ENCODE measurements around the gene WDFY4. TPM values are rescaled to one million over a fixed set of nuclear protein-coding genes. Genes with fewer than 3 reads are reported as not detected.
A peak's percentile ranks its signal among the peaks of the same experiment; 100 is the strongest.

Gene WDFY4
- total RNA-seq, 1 donor from 2014 or later = 26.5 TPM

- ATAC-seq = no peak
- DNase-seq = no peak
- intact Hi-C loops (cut with DNase I) = no loop called here
Measured at GRCh38 chr10:49005270-49005669, 320.6 kb downstream of the WDFY4 start.

DNA sequence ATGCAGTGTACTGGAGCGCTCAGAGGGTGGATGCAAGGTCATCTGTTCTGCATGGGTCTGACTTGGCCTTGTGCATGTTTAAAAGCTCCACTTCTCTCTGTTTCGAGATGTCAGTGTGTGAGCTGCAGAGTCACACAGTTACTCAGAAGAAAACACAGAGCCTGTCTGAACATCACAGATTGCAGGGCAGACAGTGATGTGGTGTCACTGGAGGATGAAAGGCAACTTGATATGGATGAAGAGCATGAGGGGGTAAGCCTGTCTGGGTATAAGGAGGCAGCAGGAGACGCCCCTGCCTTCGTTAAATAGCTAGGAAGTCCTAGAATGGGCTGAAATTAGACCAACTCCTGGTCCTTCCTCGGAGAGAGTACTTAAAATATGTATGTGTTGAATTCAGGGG lies 322.5 kb downstream of the WDFY4 start:
- TF ChIP-seq CTCF (IDR thresholded peaks at IDR 0.05) = no peak
- Histone ChIP-seq H3K9me3 (no peaks in the 10 kb centered on the region), H3K36me3 (no peaks in the 10 kb centered on the region), H3K27me3 (no peaks in the 10 kb centered on the region), H3K27ac (no peak overlapping the region), H3K4me3 (no peak overlapping the region), H3K4me1 (peaks cover 10% of the 10 kb centered on the region)
- DNase-seq (no peak), ATAC-seq (no peak)
- intact Hi-C loops (cut with DNase I) = no loop called here

More at GRCh38 chr10:49005270-49005669, 320.6 kb downstream of the WDFY4 start:
- H3K4me3 ChIP-seq = no peak overlapping the region
- no peaks in the 10 kb centered on the region for H3K9me3 ChIP-seq
- no peak for TF ChIP-seq CTCF (IDR thresholded peaks at IDR 0.05)
- no peaks in the 10 kb centered on the region for H3K36me3 ChIP-seq
- H3K4me1 ChIP-seq = peaks cover 9% of the 10 kb centered on the region
- H3K27me3 ChIP-seq = no peaks in the 10 kb centered on the region
- no peak overlapping the region for H3K27ac ChIP-seq

DNA sequence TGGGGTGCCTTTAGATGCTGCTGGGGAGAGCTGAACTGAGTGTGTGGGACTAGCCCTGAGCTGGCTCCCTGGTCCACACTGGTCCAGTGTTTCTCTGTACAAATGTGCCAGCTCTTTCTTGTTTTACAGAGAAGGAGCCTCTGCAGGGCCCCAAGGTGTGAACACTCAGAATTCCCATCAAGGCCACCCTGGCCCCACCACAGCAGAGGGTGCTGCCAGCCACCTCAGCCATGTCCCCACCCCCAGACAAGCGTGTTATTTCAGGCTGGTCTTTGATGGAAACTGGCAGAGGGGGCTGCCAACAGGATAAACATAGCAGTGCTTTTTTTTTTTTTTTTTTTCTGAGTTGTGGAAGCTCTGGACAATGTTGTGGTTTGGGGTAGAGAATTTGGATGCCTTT lies 323.4 kb downstream of the WDFY4 start:
- Histone ChIP-seq H3K9me3 (no peaks in the 10 kb centered on the region), H3K36me3 (no peaks in the 10 kb centered on the region), H3K27ac (peak overlapping the region; percentile 63), H3K27me3 (no peaks in the 10 kb centered on the region), H3K4me1 (peaks cover 10% of the 10 kb centered on the region), H3K4me3 (no peak overlapping the region)
- no peak for TF ChIP-seq CTCF (IDR thresholded peaks at IDR 0.05)
- DNase-seq (peak; percentile 36), ATAC-seq (no peak)
- intact Hi-C loops (cut with DNase I) = no loop called here

DNA sequence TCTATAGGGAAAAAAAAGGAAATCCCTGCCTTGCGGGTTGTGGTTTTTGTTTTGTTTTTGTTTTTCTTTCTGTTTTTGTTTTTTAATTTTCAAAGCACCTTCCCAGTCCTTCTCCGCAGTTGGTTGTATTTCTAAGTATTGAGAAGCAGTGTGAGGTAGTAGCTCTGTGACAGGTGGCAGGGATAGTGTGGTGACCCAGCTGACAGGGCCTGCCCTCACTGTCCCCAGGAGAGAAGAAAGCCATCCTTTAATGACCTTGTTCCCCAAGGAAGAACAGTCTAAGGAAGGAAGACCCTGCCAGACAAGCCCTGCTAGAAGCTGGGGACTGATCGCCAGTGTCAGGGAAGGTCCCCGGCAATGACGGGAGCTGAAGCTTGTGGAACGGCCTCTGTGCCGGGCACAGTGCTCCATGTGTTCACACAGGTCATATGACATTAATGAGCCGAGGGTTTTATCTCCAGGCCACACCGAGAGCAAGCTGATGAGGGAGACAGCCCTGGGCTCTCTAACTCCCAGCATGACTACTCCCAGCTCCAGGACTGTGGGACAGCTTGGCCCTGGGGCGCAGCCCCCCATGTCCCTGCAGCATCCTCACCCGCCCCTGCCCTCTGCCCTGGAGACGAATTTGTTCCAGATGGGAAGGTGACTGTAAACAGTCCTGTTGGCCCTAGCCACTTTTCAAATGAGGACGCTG lies 324.0 kb downstream of the WDFY4 start:
- peak; percentile 48 for DNase-seq
- H3K9me3 ChIP-seq = no peaks in the 10 kb centered on the region
- no peaks in the 10 kb centered on the region for H3K27me3 ChIP-seq
- H3K27ac ChIP-seq = peak overlapping the region; percentile 63
- H3K36me3 ChIP-seq = no peaks in the 10 kb centered on the region
- H3K4me1 ChIP-seq = peaks cover 10% of the 10 kb centered on the region
- ATAC-seq = peak; percentile 13
- TF ChIP-seq CTCF (IDR thresholded peaks at IDR 0.05) = no peak
- no peak overlapping the region for H3K4me3 ChIP-seq
- intact Hi-C loops (cut with DNase I) = no loop called here

GRCh38 chr10:49009199-49009979 lies 324.7 kb downstream of the WDFY4 start:
- DNase-seq (no peak), ATAC-seq (no peak)
- Histone ChIP-seq H3K4me3 (no peak overlapping the region), H3K27me3 (no peaks in the 10 kb centered on the region), H3K9me3 (no peaks in the 10 kb centered on the region), H3K4me1 (peaks cover 10% of the 10 kb centered on the region), H3K36me3 (no peaks in the 10 kb centered on the region), H3K27ac (peak overlapping the region; percentile 63)
- no peak for TF ChIP-seq CTCF (IDR thresholded peaks at IDR 0.05)
- intact Hi-C loops (cut with DNase I) = no loop called here

Data from upper lobe of right lung (tissue), 1 donor.